Stimulated activated CD8-positive, alpha-beta memory T cell treated with anti-CD3 and anti-CD28 coated beads, Interleukin-15, amount 100 ng/mL, for 4 hours (primary cell): ENCODE data around the gene BDKRB2.

Experiments
- DNase-seq, 2 donors: peaks; one replicate each; pipeline ENCODE4 v3.0.0-alpha.2; 2020; ENCODE audit warnings: low read depth in 2 of 2

BDKRB2 gene

GRCh38 chr14:96198430-96199130 is 6.1 kb upstream of the BDKRB2 start:
- no peak for DNase-seq

GRCh38 chr14:96201157-96201556 is 3.5 kb upstream of the BDKRB2 start:
- DNase-seq, result no peak

DNA sequence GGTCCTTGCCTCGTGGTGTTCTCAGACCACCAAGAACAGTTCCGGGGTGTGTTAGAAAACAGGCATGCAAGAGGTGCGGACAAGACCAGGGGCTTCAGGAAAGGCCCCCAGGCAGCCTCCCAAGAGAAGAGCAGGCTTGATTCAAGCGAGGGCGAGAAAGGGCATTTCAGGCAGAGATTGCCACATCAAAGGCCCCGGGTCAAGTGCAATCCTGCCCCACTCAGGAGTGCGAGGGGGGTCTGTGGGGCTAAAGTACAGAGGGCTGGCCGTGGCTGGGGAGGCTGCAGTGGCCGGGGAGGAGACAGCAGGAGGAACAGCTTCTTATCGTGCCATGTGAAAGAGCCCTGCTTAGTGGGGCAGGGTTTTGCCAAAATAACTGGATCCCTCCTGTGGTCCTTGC is 2.7 kb upstream of the BDKRB2 start:
- DNase-seq, result no peak

DNA sequence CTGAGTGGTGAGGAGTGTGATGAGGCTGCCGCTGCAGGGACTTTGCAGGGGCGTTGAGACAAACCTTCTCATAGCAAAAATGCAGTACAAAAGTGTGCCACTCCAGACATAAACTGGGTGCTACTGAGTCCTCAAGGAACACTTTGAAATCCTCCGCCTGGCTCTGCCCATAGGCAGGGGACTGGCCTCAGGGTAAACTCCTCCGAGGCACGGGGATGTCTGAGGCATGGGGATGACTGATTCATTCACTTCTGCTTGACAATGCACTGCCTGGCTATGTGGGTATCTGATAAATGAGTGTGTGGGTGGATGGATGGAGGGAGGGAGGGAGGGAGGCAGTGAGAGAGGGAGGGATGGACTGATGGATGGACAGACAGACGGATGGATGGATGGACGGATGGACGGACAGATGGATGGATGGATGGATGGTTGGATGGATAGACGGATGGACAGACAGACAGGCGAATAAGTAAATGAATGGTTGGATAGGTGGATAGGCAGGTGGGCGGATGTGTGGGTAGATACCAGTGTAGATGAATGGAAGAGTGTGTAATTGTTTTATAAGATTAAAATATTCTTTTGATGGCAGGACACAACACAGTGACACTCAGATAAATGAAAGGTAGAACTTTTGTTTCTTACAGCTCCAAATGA is 2.1 kb upstream of the BDKRB2 start:
- no peak for DNase-seq

- no peak for DNase-seq
These were observed 1.5 kb upstream of the BDKRB2 start for GRCh38 chr14:96203116-96203515.

GRCh38 chr14:96203635-96204034 is 1.0 kb upstream of the BDKRB2 start:
- no peak for DNase-seq

- no peak for DNase-seq
These were observed 679 bp downstream of the BDKRB2 start for GRCh38 chr14:96205059-96205977.

- no peak for DNase-seq
These were observed 1.3 kb downstream of the BDKRB2 start for GRCh38 chr14:96205978-96206360.

- no peak for DNase-seq
These were observed 1.8 kb downstream of the BDKRB2 start for GRCh38 chr14:96206461-96206860.

DNA sequence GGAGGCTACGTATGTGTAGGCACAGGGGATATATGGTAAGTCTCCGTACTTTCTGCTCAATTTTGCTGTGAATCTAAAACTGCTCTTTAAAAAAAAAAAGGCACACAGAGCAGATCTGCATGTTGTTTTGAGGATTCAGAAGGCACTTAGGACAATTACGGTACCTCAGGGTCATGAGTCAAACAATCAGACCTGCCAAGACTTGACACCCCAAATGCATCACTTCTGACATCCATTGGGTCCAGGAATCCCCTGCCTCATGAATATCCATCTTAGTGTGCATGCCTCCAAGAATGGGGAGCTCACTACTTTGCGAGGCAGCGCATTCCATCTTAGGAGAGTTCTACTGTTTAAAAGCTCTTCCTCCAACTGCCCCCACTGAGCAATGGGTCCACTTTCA is 3.0 kb downstream of the BDKRB2 start:
- no peak for DNase-seq

DNA sequence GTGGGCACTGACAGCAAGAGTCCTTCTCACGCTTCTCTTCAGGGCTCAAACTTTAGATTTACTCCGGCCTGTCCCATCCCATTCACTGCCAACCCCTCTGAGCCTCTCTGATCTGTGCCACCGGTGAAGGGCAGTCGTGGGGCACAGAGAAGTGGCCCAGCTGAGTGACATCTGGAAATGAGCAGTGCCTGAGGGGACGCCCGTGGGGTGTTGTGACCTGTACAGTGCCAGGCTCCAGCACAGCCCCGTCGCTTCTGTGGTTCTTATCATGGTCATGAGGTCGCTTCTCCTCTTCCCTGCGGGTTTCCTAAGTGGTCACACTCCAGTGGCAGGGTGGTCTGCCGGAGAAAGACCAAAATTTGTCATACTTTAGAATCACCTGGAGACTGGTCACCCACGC is 4.1 kb downstream of the BDKRB2 start:
- no peak for DNase-seq

GRCh38 chr14:96212140-96212539 is 7.5 kb downstream of the BDKRB2 start:
- DNase-seq, result no peak

DNA sequence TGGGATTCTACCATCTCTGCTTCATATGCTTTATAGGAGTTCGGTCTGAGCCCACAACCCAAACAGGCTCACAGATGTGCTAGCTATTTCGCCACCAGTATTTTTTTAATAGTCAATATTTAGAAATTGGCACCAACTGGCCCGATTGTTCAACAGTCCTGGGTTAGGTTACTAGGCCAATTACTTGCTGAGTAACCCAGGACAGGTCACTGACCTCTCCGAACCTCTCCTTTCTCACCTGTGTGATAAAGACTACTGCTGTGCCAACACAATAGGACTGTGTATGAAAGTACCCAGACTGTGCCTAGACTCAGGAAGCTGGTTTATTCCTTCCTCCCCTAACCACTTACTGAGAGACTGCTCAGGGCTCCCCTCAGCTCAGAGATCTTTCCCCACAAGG is 8.3 kb downstream of the BDKRB2 start:
- DNase-seq, result no peak

- DNase-seq, result no peak
These were observed 9.3 kb downstream of the BDKRB2 start for GRCh38 chr14:96213871-96214465.

DNA sequence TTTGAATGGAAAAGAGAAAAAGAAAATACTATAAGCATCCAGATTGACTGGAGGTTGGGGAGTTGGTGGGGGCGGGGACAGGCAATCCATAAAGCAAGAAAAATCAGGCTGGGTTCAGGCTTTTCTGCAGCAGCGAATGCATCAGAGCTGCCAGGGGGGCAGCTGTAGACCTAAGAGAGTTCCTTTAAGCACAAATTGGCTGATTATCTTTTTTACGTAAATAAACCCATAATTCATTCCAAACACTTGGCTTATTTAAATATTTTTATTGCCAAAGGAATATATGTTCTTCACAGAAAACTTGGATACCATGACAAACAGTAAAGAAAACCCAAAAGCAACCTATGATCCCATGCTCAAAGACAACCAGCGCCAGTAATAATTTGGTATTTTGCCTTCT is 10.2 kb downstream of the BDKRB2 start:
- no peak for DNase-seq

DNA sequence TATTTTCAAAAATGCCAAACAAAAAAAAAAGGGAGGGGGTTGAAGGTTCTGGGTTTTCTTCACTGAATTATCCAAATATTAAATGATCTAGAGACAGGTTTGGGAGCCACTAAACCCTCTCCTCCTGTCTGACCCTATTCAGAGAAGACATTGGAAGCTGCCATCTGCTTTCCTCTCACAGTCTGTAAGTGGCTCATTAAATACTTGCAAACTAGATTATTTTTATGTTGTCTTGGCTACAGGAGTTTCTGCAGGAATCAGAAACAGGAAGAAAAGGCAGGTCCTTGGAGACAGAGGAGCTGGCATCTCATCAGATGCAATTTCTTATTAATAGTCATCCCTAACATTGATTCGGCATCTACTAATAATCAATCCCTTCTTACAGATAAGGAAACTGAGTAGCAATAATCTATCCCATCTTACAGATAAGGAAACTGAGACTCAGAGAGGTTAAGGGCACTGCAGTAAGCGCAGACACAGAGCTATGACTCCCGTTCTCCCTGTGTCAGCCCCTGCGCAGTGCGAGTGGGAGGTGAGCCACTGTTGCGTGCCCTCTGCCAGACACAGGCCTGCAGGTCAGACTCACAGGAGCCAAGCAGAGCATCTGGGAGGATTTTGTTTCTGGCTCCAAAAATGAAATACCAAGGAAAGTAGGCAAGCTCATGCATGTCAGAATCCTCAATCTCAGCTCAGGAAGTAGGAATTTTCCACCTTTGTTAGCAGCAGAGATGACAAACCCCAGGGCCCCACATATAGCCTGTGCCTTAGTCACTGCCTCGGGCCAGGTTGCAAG is 11.0 kb downstream of the BDKRB2 start:
- no peak for DNase-seq

- no peak for DNase-seq
These were observed 12.0 kb downstream of the BDKRB2 start for GRCh38 chr14:96216627-96217026.

- DNase-seq, result no peak
These were observed 12.8 kb downstream of the BDKRB2 start for GRCh38 chr14:96217376-96217913.

DNA sequence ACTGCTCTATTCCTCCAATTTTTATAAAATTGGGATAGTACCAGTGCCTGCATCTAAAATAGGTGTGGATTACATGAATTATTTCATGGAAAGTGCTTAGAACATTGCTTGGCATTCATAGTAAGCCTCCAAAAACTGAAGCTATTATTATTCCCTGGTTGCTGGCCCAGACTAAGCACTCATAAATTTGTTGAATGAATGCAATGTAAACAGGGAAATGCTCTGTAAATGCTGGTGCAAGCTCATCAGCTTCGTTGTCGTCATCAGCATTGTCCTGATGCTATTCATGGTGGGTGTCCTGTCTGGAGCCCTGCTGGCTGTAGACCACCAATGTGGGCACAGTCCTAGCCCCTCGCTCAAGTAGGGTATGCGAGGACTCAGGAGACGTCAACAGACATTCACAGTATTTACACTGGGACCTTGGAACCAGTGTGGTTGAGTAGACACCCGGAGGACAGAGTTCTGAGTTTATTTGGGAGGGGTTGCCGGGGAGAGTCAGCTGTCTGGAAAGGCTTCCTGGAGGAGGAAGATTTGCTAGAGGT is 16.5 kb downstream of the BDKRB2 start:
- no peak for DNase-seq

GRCh38 chr14:96221841-96222240 is 17.2 kb downstream of the BDKRB2 start:
- no peak for DNase-seq
